ENCODE results near the gene CCDC3. TPM values are rescaled to one million over a fixed set of nuclear protein-coding genes. Genes with fewer than 3 reads are reported as not detected.

Gene CCDC3
- total RNA-seq, 4 donors from 2014 or later, result 6.1 to 57.4 (median 21.6) TPM

DNA sequence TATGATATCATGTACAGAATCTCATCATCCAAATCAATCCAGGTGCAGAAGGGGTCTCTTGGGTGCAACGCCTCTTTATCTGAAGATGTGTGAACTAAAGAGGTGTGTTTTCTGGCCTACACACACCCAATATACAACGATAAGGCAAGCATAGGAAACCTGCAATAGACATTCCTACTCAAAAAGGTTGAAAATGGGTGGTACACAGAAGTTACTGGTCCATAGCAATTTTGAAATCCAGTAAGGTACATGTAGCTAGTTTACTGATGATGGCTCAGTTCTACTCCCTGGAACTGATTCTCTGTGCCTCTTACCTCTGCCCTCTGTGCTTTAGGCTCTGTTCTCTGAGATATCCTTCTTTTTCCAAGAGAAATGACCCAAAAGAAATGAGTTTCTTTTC, 22.2 kb upstream of the CCDC3 start:
- no peaks in the 10 kb centered on the region for H3K9me3 ChIP-seq
- intact Hi-C loops (cut with DNase I; ENCODE audit: low total_unique reads) (loop anchor here (5.0 kb wide), 1 partner anchor 721 kb away; no protein-coding TSS in a partner anchor), in situ Hi-C loops (cut with MboI; ENCODE audit: low sequenced_read_pairs in 4 of 4) (no loop called here)
- H3K36me3 ChIP-seq, result no peaks in the 10 kb centered on the region
- no peak for TF ChIP-seq POLR2A (IDR thresholded peaks at IDR 0.05)
- TF ChIP-seq, protein P1, sequence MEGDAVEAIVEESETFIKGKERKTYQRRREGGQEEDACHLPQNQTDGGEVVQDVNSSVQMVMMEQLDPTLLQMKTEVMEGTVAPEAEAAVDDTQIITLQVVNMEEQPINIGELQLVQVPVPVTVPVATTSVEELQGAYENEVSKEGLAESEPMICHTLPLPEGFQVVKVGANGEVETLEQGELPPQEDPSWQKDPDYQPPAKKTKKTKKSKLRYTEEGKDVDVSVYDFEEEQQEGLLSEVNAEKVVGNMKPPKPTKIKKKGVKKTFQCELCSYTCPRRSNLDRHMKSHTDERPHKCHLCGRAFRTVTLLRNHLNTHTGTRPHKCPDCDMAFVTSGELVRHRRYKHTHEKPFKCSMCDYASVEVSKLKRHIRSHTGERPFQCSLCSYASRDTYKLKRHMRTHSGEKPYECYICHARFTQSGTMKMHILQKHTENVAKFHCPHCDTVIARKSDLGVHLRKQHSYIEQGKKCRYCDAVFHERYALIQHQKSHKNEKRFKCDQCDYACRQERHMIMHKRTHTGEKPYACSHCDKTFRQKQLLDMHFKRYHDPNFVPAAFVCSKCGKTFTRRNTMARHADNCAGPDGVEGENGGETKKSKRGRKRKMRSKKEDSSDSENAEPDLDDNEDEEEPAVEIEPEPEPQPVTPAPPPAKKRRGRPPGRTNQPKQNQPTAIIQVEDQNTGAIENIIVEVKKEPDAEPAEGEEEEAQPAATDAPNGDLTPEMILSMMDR (IDR thresholded peaks at IDR 0.05 in 4 of 5, conservative IDR thresholded peaks at IDR 0.05 in 1 of 5), result no peak
- DNase-seq (no peak), ATAC-seq (no peak)
- no peaks in the 10 kb centered on the region for H3K27me3 ChIP-seq
- no peaks in the 10 kb centered on the region for H3K4me1 ChIP-seq
- no peak overlapping the region for H3K4me3 ChIP-seq
- H3K27ac ChIP-seq, result no peak overlapping the region

DNA sequence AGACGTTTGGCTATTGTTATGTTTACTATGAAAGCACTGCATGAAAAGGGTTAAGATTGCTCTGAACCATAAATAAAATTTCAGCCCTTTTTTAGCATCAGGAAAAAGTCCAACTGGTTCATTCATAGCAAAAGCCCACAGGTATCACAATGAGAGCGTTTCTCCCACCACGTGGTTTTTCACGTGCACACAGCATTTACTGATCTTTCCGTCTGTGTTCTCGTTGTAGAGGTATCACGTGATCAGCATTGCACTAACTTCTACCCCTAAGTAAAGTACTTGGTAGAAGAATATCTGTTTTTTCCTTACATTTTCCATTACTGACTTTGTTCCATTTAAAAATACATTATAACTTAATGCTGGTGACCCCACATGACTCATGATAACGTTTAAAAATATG, 17.8 kb upstream of the CCDC3 start:
- Histone ChIP-seq H3K27me3 (no peaks in the 10 kb centered on the region), H3K4me1 (no peaks in the 10 kb centered on the region), H3K36me3 (no peaks in the 10 kb centered on the region), H3K9me3 (no peaks in the 10 kb centered on the region), H3K27ac (no peak overlapping the region), H3K4me3 (no peak overlapping the region)
- in situ Hi-C loops (cut with MboI; ENCODE audit: low sequenced_read_pairs in 4 of 4) (no loop called here), intact Hi-C loops (cut with DNase I; ENCODE audit: low total_unique reads) (no loop called here)
- ATAC-seq (no peak), DNase-seq (no peak)
- no peak for TF ChIP-seq POLR2A (IDR thresholded peaks at IDR 0.05)
- TF ChIP-seq, protein P1 (IDR thresholded peaks at IDR 0.05 in 4 of 5, conservative IDR thresholded peaks at IDR 0.05 in 1 of 5), result no peak

DNA sequence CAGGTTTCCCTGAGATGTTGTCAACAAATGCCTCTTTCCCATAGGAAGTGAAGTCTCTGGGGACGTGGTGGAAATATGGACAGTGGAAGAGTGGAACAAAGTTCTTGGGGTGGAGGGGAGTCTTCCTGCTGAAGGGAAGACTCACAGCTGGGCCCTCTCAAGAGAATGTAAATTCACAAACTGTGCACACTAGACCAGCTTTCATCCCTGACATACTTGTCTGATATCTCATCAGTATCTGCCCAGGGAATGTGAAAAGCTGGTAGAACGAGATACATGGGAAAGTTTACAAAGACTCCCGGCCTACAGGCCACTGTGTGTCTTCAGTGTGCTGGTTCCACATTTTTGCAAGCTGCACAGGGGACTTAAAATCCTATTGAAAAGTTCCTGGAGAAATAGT, 16.7 kb upstream of the CCDC3 start:
- intact Hi-C loops (cut with DNase I; ENCODE audit: low total_unique reads), result no loop called here

DNA sequence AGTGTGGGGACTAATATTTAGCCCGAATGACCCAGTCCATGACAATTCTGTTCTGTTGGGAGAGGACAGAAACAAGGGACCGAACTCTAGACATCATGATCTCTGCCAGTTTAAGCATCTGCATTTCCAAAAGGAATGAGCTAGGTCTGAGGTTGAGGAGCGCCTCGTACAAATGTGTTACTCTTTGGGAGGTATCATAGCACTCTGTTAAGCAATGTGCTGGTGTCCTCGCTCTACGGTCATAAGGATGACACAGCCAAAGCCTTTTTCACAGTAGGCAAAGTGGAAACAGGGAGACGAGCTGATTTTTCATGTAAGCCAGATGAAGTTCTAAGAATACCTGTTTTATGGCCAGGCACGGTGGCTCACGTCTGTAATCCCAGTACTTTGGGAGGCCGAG, 15.4 kb upstream of the CCDC3 start:
- Histone ChIP-seq H3K4me3 (no peak overlapping the region), H3K36me3 (no peaks in the 10 kb centered on the region), H3K9me3 (no peaks in the 10 kb centered on the region), H3K27me3 (no peaks in the 10 kb centered on the region), H3K4me1 (no peaks in the 10 kb centered on the region), H3K27ac (no peak overlapping the region)
- ATAC-seq (no peak), DNase-seq (no peak)
- intact Hi-C loops (cut with DNase I; ENCODE audit: low total_unique reads) (no loop called here), in situ Hi-C loops (cut with MboI; ENCODE audit: low sequenced_read_pairs in 4 of 4) (no loop called here)
- TF ChIP-seq POLR2A (IDR thresholded peaks at IDR 0.05), result no peak
- TF ChIP-seq, protein P1 (IDR thresholded peaks at IDR 0.05 in 4 of 5, conservative IDR thresholded peaks at IDR 0.05 in 1 of 5), result no peak

More for the DNA sequence above, 16.7 kb upstream of the CCDC3 start:
- no peak for ATAC-seq
- H3K36me3 ChIP-seq, result no peaks in the 10 kb centered on the region
- no peaks in the 10 kb centered on the region for H3K9me3 ChIP-seq
- no peak for DNase-seq
- H3K27me3 ChIP-seq, result no peaks in the 10 kb centered on the region
- TF ChIP-seq POLR2A (IDR thresholded peaks at IDR 0.05), result no peak
- TF ChIP-seq, protein P1 (IDR thresholded peaks at IDR 0.05 in 4 of 5, conservative IDR thresholded peaks at IDR 0.05 in 1 of 5), result no peak
- H3K4me1 ChIP-seq, result no peaks in the 10 kb centered on the region
- in situ Hi-C loops (cut with MboI; ENCODE audit: low sequenced_read_pairs in 4 of 4), result no loop called here
- no peak overlapping the region for H3K4me3 ChIP-seq
- no peak overlapping the region for H3K27ac ChIP-seq

DNA sequence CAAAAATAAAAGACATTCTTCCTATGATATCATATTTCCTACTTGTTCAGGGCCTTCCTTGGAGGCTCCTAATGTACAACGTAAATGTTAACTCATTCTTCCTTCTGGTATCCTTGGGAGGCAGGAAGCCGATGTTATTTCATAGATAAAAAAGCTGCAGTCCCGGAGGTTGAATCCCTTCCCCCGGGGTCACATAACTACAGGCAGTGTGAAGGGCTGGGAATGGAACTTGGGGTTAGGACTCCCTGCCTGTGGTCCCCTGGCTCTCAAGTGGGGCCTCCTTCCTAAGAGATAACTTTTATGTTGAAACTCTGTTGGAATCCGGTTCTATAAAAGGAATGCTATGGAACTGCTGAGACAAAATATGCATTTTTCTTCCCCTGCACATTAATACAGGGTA, 14.9 kb upstream of the CCDC3 start:
- Histone ChIP-seq H3K4me3 (no peak overlapping the region), H3K27ac (no peak overlapping the region), H3K4me1 (no peaks in the 10 kb centered on the region), H3K9me3 (no peaks in the 10 kb centered on the region), H3K27me3 (no peaks in the 10 kb centered on the region), H3K36me3 (no peaks in the 10 kb centered on the region)
- DNase-seq, result no peak
- intact Hi-C loops (cut with DNase I; ENCODE audit: low total_unique reads), result no loop called here
- no peak for TF ChIP-seq POLR2A (IDR thresholded peaks at IDR 0.05)
- TF ChIP-seq, protein P1 (IDR thresholded peaks at IDR 0.05 in 4 of 5, conservative IDR thresholded peaks at IDR 0.05 in 1 of 5), result no peak
- ATAC-seq, result no peak
- in situ Hi-C loops (cut with MboI; ENCODE audit: low sequenced_read_pairs in 4 of 4), result no loop called here
